ENCODE results near the gene VPS35.
"Not testable (repeated sequence)": the region's sequence is repeated elsewhere in the genome, so short reads cannot be mapped to it uniquely, and the experiment has no call there.

The VPS35 gene

GRCh38 chr16:46650254-46650623, 38.7 kb downstream of the VPS35 start:
- DNase-seq: peak; percentile 13

- no peak for DNase-seq
Observed at GRCh38 chr16:46649588-46650253, 39.3 kb downstream of the VPS35 start.

GRCh38 chr16:46648656-46649055, 40.3 kb downstream of the VPS35 start:
- DNase-seq: peak; percentile 13

- DNase-seq: no peak
Observed at GRCh38 chr16:46638947-46639925, 49.7 kb downstream of the VPS35 start.

- DNase-seq: peak; percentile 86
Observed at GRCh38 chr16:46632778-46633733, 55.9 kb downstream of the VPS35 start.

- DNase-seq: peak; percentile 27
Observed at GRCh38 chr16:46629331-46630219, 59.4 kb downstream of the VPS35 start.

GRCh38 chr16:46627746-46628145, 61.2 kb downstream of the VPS35 start:
- no peak for DNase-seq

GRCh38 chr16:46626681-46627080, 62.3 kb downstream of the VPS35 start:
- DNase-seq: not testable (repeated sequence)

- not testable (repeated sequence) for DNase-seq
Observed at GRCh38 chr16:46624862-46625261, 64.1 kb downstream of the VPS35 start.

GRCh38 chr16:46623707-46624106, 65.3 kb downstream of the VPS35 start:
- not testable (repeated sequence) for DNase-seq

GRCh38 chr16:46623246-46623645, 65.7 kb downstream of the VPS35 start:
- DNase-seq: not testable (repeated sequence)

- DNase-seq: no peak
Observed at GRCh38 chr16:46621934-46622676, 66.9 kb downstream of the VPS35 start.

- DNase-seq: peak; percentile 94
Observed at GRCh38 chr16:46621006-46621933, 67.7 kb downstream of the VPS35 start, which contains the start of gene SHCBP1. Gene SHCBP1 (minus strand): TSS chr16:46621379. CDS start chr16:46621359, 20 bp downstream.

- DNase-seq: no peak
Observed at GRCh38 chr16:46620266-46621005, 68.5 kb downstream of the VPS35 start.

- no peak for DNase-seq
Observed at GRCh38 chr16:46618516-46618915, 70.5 kb downstream of the VPS35 start.

GRCh38 chr16:46614006-46614405, 75.0 kb downstream of the VPS35 start:
- DNase-seq: no peak

- DNase-seq: no peak
Observed at GRCh38 chr16:46613352-46613751, 75.6 kb downstream of the VPS35 start.

GRCh38 chr16:46612121-46612520, 76.9 kb downstream of the VPS35 start:
- no peak for DNase-seq

GRCh38 chr16:46607529-46607928, 81.4 kb downstream of the VPS35 start:
- DNase-seq: peak; percentile 63
